GM15510 (cell line): ENCODE results near the gene EFCAB14.

Experiments used
- POLR2A ChIP-seq: IDR thresholded peaks from 3 replicates; pipeline ENCODE4 v1.6.1; 2011; ENCODE audit warnings: borderline replicate concordance; ENCODE audit not compliant: insufficient read length; ENCODE audit errors: extremely low read depth

EFCAB14 gene

GRCh38 chr1:46673749-46674182 is 45.1 kb downstream of the EFCAB14 start:
- no peak for TF ChIP-seq POLR2A

GRCh38 chr1:46672696-46673095 is 46.2 kb downstream of the EFCAB14 start:
- no peak for TF ChIP-seq POLR2A

- TF ChIP-seq POLR2A: no peak
These were observed 47.4 kb downstream of the EFCAB14 start, which contains the start of gene TEX38 for GRCh38 chr1:46671554-46671953. Gene TEX38 (plus strand): TSS chr1:46671854. CDS start chr1:46671935, 81 bp downstream.

- TF ChIP-seq POLR2A: no peak
These were observed 48.8 kb downstream of the EFCAB14 start for GRCh38 chr1:46670134-46670533.

- TF ChIP-seq POLR2A: peak; percentile 74
These were observed 50.8 kb downstream of the EFCAB14 start, which contains the start of gene ATPAF1 for GRCh38 chr1:46667782-46668760. Gene ATPAF1 (minus strand): TSS chr1:46668364. CDS start chr1:46668322, 42 bp downstream.

GRCh38 chr1:46665983-46666382 is 52.9 kb downstream of the EFCAB14 start:
- no peak for TF ChIP-seq POLR2A

- no peak for TF ChIP-seq POLR2A
These were observed 59.5 kb downstream of the EFCAB14 start for GRCh38 chr1:46659307-46659870.

- TF ChIP-seq POLR2A: no peak
These were observed 61.1 kb downstream of the EFCAB14 start for GRCh38 chr1:46657775-46658174.

GRCh38 chr1:46656643-46657042 is 62.3 kb downstream of the EFCAB14 start:
- TF ChIP-seq POLR2A: no peak

GRCh38 chr1:46655848-46656247 is 63.1 kb downstream of the EFCAB14 start:
- TF ChIP-seq POLR2A: no peak

GRCh38 chr1:46654012-46654411 is 64.9 kb downstream of the EFCAB14 start:
- no peak for TF ChIP-seq POLR2A

- TF ChIP-seq POLR2A: no peak
These were observed 65.4 kb downstream of the EFCAB14 start for GRCh38 chr1:46653405-46653958.

GRCh38 chr1:46652321-46653100 is 66.4 kb downstream of the EFCAB14 start:
- TF ChIP-seq POLR2A: no peak

- TF ChIP-seq POLR2A: no peak
These were observed 68.4 kb downstream of the EFCAB14 start for GRCh38 chr1:46650491-46650890.

- no peak for TF ChIP-seq POLR2A
These were observed 69.2 kb downstream of the EFCAB14 start for GRCh38 chr1:46649764-46650163.

- TF ChIP-seq POLR2A: no peak
These were observed 71.3 kb downstream of the EFCAB14 start for GRCh38 chr1:46647611-46648010.

GRCh38 chr1:46646844-46647243 is 72.1 kb downstream of the EFCAB14 start:
- no peak for TF ChIP-seq POLR2A
